ENCODE data around the gene OR4D6.

DNA sequence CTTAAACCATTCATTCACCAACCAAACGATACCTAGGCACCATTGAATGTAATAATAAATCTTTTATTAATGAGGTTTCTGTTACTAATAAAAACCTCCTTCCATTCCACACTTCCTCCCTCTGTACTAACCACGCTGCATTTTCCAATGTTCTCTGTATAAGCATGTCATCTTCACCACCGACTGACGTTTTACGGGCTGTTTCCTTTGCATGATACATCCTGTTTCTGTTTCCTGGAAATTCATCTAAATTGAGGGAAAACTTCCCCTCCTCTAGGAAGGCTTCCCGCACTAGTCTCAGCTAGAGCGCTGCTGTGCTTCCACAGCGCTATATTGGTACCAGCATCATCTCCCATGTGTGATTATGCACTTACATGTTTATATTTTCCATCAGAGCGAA lies 18.4 kb downstream of the OR4D6 start:
- TF ChIP-seq, protein P1, sequence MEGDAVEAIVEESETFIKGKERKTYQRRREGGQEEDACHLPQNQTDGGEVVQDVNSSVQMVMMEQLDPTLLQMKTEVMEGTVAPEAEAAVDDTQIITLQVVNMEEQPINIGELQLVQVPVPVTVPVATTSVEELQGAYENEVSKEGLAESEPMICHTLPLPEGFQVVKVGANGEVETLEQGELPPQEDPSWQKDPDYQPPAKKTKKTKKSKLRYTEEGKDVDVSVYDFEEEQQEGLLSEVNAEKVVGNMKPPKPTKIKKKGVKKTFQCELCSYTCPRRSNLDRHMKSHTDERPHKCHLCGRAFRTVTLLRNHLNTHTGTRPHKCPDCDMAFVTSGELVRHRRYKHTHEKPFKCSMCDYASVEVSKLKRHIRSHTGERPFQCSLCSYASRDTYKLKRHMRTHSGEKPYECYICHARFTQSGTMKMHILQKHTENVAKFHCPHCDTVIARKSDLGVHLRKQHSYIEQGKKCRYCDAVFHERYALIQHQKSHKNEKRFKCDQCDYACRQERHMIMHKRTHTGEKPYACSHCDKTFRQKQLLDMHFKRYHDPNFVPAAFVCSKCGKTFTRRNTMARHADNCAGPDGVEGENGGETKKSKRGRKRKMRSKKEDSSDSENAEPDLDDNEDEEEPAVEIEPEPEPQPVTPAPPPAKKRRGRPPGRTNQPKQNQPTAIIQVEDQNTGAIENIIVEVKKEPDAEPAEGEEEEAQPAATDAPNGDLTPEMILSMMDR (IDR thresholded peaks at IDR 0.05; ENCODE audit: poor library complexity, severe bottlenecking), result no peak
- TF ChIP-seq EZH2 (IDR thresholded peaks at IDR 0.05; ENCODE audit: borderline replicate concordance, insufficient read depth, low read length, poor library complexity, severe bottlenecking) (no peak), MXI1 (conservative IDR thresholded peaks at IDR 0.05; ENCODE audit: poor library complexity, severe bottlenecking) (no peak), EP300 (conservative IDR thresholded peaks at IDR 0.05; ENCODE audit: poor library complexity, severe bottlenecking) (no peak), SMC3 (conservative IDR thresholded peaks at IDR 0.05; ENCODE audit: poor library complexity) (no peak)
